HCT116 (cell line): ENCODE measurements around the gene LHFPL4. TPM values are rescaled to one million over a fixed set of nuclear protein-coding genes. Genes with fewer than 3 reads are reported as not detected.
A peak's percentile ranks its signal among the peaks of the same experiment; 100 is the strongest.

Experiments
- ATAC-seq: fragments of 200-7000 bp; cut with Tn5 transposase; 2 replicates; pipeline ENCODE4 v1.9.1; 2020; ENCODE audit warnings: mild to moderate bottlenecking, moderate library complexity
- BruUV-seq: library from RNA; stranded (reverse); fragments of 400-500 nt; replicated peaks from 2 replicates; lab custom pipeline; 2021; lab: Mats Ljungman, UMichigan
- CTCF ChIA-PET: fragments of 300-600 bp; sonication (Branson Sonifier 250); formaldehyde crosslinking; loops from one replicate; lab custom pipeline; 2021; ENCODE audit warnings: antibody characterized with exemption; lab: Charles Lee
- POLR2A ChIA-PET: fragments of 300-600, 350-600 bp; sonication (Branson Sonifier 250); formaldehyde crosslinking; loops from one replicate; lab custom pipeline; 2021; ENCODE audit warnings: antibody characterized with exemption; lab: Charles Lee
- RAD21 ChIA-PET, 2 experiments: fragments of 300-600 bp; sonication (Branson Sonifier 250); formaldehyde crosslinking; loops; one replicate each; lab custom pipeline; 2023; ENCODE audit warnings: low total read pairs in 2 of 2; ENCODE audit not compliant: uncharacterized antibody in 2 of 2, unreplicated experiment in 2 of 2, low non-redundant PET in 1 of 2; lab: Charles Lee
- DNase-seq: peaks from one replicate; pipeline ENCODE4 v3.0.0-alpha.2; 2010; ENCODE audit warnings: low read depth, low spot score
- H2AFZ ChIP-seq: fragments of 200-600 bp; shearing (Covaris generic), sonication (generic); 2 replicates; pipeline ENCODE4 v1.6.1; 2017; ENCODE audit warnings: low read depth, mixed run types, mixed read lengths, antibody characterized with exemption, low read length; ENCODE audit not compliant: poor library complexity, severe bottlenecking
- H3K27ac ChIP-seq: 2 replicates; pipeline ENCODE4 v1.5.1; 2012; ENCODE audit warnings: low read depth, low read length
- H3K27me3 ChIP-seq: fragments of 200-600 bp; sonication (generic); 2 replicates; pipeline ENCODE4 v1.6.1; 2016; ENCODE audit warnings: mixed run types, low read length, mixed read lengths; ENCODE audit not compliant: insufficient read depth
- H3K36me3 ChIP-seq, 2 experiments: fragments of 200-500 bp in 1 of 2; fragments of 200-600 bp in 1 of 2; sonication (Bioruptor generic) in 1 of 2; sonication (generic) in 1 of 2; 2 replicates each; pipeline versions ENCODE4 v1.5.1 to v1.6.1; 2014 to 2016; ENCODE audit warnings: low read length in 2 of 2, inconsistent platforms in 1 of 2, mixed read lengths in 1 of 2, mixed run types in 1 of 2; ENCODE audit not compliant: insufficient read depth in 2 of 2, control insufficient read depth in 1 of 2
- H3K4me1 ChIP-seq, 2 experiments: fragments of 200-600 bp in 1 of 2; sonication (generic) in 1 of 2; 2 replicates each; pipeline versions ENCODE4 v1.5.1 to v1.6.1; 2012 to 2017; ENCODE audit warnings: low read length in 2 of 2, inconsistent platforms in 1 of 2, mild to moderate bottlenecking in 1 of 2, mixed read lengths in 1 of 2, mixed run types in 1 of 2, moderate library complexity in 1 of 2; ENCODE audit not compliant: insufficient read depth in 2 of 2, control insufficient read depth in 1 of 2
- H3K4me2 ChIP-seq: fragments of 200-600 bp; sonication (generic); 2 replicates; pipeline ENCODE4 v1.6.1; 2017; ENCODE audit warnings: mixed run types, low read length, mixed read lengths
- H3K4me3 ChIP-seq, 2 experiments: fragments of 200-600 bp in 1 of 2; sonication (generic) in 1 of 2; replicated peaks in 1 of 2; 2 replicates each; pipeline ENCODE4 v1.5.1; 2011 to 2016; ENCODE audit warnings: low read length in 2 of 2, control low read depth in 1 of 2, low read depth in 1 of 2, mild to moderate bottlenecking in 1 of 2, mixed read lengths in 1 of 2, mixed run types in 1 of 2
- H3K79me2 ChIP-seq: fragments of 200-600 bp; sonication (generic); 2 replicates; pipeline ENCODE4 v1.6.1; 2017; ENCODE audit warnings: mild to moderate bottlenecking, mixed run types, low read length, moderate library complexity, mixed read lengths; ENCODE audit not compliant: insufficient read depth
- H3K9ac ChIP-seq: fragments of 200-600 bp; sonication (generic); 2 replicates; pipeline ENCODE4 v1.6.1; 2016; ENCODE audit warnings: low read length, mixed read lengths
- H3K9me2 ChIP-seq: fragments of 200-600 bp; sonication (generic), shearing (Covaris generic); 2 replicates; pipeline ENCODE4 v1.6.1; 2017; ENCODE audit warnings: mixed run types, mild to moderate bottlenecking, moderate library complexity; ENCODE audit not compliant: insufficient read depth
- H3K9me3 ChIP-seq, 2 experiments: fragments of 200-500 bp in 1 of 2; fragments of 200-600 bp in 1 of 2; sonication (Bioruptor generic) in 1 of 2; sonication (generic) in 1 of 2; 2 replicates each; pipeline ENCODE4 v1.6.1; 2014 to 2017; ENCODE audit warnings: low read length in 2 of 2, mixed read lengths in 2 of 2, inconsistent platforms in 1 of 2, low read depth in 1 of 2, mild to moderate bottlenecking in 1 of 2, mixed run types in 1 of 2, moderate library complexity in 1 of 2; ENCODE audit not compliant: control insufficient read depth in 1 of 2, insufficient read depth in 1 of 2
- H4K20me1 ChIP-seq: fragments of 200-600 bp; sonication (generic), shearing (Covaris generic); 2 replicates; pipeline ENCODE4 v1.6.1; 2017; ENCODE audit warnings: mixed run types, mild to moderate bottlenecking, moderate library complexity; ENCODE audit not compliant: insufficient read depth
- ATF3 ChIP-seq: IDR thresholded peaks from 2 replicates; pipeline ENCODE4 v1.6.1; 2012
- CBX3 ChIP-seq: IDR thresholded peaks from 2 replicates; pipeline ENCODE4 v1.6.1; 2012; ENCODE audit warnings: low read depth
- CEBPB ChIP-seq: IDR thresholded peaks from 2 replicates; pipeline ENCODE4 v1.6.1; 2012; ENCODE audit warnings: low read depth
- EGR1 ChIP-seq: IDR thresholded peaks from 2 replicates; pipeline ENCODE4 v1.6.1; 2012; ENCODE audit warnings: low read depth
- ELF1 ChIP-seq: IDR thresholded peaks from 2 replicates; pipeline ENCODE4 v1.6.1; 2012; ENCODE audit warnings: low read depth, borderline replicate concordance
- EZH2 ChIP-seq: fragments of 200-600 bp; sonication (generic); IDR thresholded peaks from 2 replicates; pipeline ENCODE4 v1.6.1; 2017; ENCODE audit warnings: antibody characterized with exemption, mixed run types
- EZH2phosphoT487 ChIP-seq: fragments of 200-600 bp; IDR thresholded peaks from 2 replicates; pipeline ENCODE4 v1.6.1; 2018; ENCODE audit warnings: antibody characterized with exemption, borderline replicate concordance
- FOSL1 ChIP-seq: IDR thresholded peaks from 2 replicates; pipeline ENCODE4 v1.6.1; 2012; ENCODE audit warnings: low read depth
- JUND ChIP-seq: IDR thresholded peaks from 2 replicates; pipeline ENCODE4 v1.6.1; 2012
- POLR2A ChIP-seq: IDR thresholded peaks from 2 replicates; pipeline ENCODE4 v1.7.0; 2011; ENCODE audit warnings: borderline replicate concordance; ENCODE audit not compliant: insufficient read depth, insufficient read length; ENCODE audit errors: extremely low read depth
- POLR2AphosphoS5 ChIP-seq: IDR thresholded peaks from 2 replicates; pipeline ENCODE4 v1.6.1; 2011; ENCODE audit warnings: mild to moderate bottlenecking, low read depth, low read length, moderate library complexity
- RAD21 ChIP-seq: IDR thresholded peaks from 2 replicates; pipeline ENCODE4 v1.6.1; 2012; ENCODE audit warnings: low read depth, mild to moderate bottlenecking
- REST ChIP-seq: IDR thresholded peaks from 2 replicates; pipeline ENCODE4 v1.6.1; 2012; ENCODE audit warnings: low read depth
- SIN3A ChIP-seq: IDR thresholded peaks from 2 replicates; pipeline ENCODE4 v1.6.1; 2012; ENCODE audit warnings: low read depth
- SP1 ChIP-seq: IDR thresholded peaks from 2 replicates; pipeline ENCODE4 v1.6.1; 2012; ENCODE audit warnings: low read depth
- SRF ChIP-seq: IDR thresholded peaks from 2 replicates; pipeline ENCODE4 v1.6.1; 2012; ENCODE audit warnings: low read depth
- TCF7L2 ChIP-seq: IDR thresholded peaks from 2 replicates; pipeline ENCODE4 v1.7.0; 2011; ENCODE audit warnings: borderline replicate concordance, inconsistent platforms; ENCODE audit not compliant: insufficient read depth, insufficient read length; ENCODE audit errors: extremely low read depth
- YY1 ChIP-seq: IDR thresholded peaks from 2 replicates; pipeline ENCODE4 v1.6.1; 2011; ENCODE audit warnings: low read length, low read depth, moderate library complexity, mild to moderate bottlenecking; ENCODE audit not compliant: insufficient replicate concordance; ENCODE audit errors: extremely low read depth
- ZBTB33 ChIP-seq: IDR thresholded peaks from 2 replicates; pipeline ENCODE4 v1.6.1; 2011; ENCODE audit warnings: mild to moderate bottlenecking, low read length, moderate library complexity; ENCODE audit not compliant: insufficient replicate concordance; ENCODE audit errors: extremely low read depth
- ZFX ChIP-seq: fragments of 450-650 bp; IDR thresholded peaks from 2 replicates; pipeline ENCODE4 v1.6.1; 2017
- ZNF274 ChIP-seq: fragments of 200-500 bp; sonication (Bioruptor generic); IDR thresholded peaks from 2 replicates; pipeline ENCODE4 v1.6.1; 2014; ENCODE audit warnings: mild to moderate bottlenecking, low read depth, low read length, inconsistent platforms
- intact Hi-C: fragments of 100-400 bp; cut with micrococcal nuclease; formaldehyde crosslinking; loops from 2 replicates; pipeline ENCODE4 v1.10.0; 2022
- total RNA-seq: library from RNA; stranded (reverse); gene quantifications from one replicate; pipeline ENCODE4 v1.2.1, GENCODE V29; 2021; ENCODE audit not compliant: unreplicated experiment
- TF ChIP-seq, protein P1 (sequence below): IDR thresholded peaks from 2 replicates; pipeline ENCODE4 v1.6.1; 2012

LHFPL4 gene
- total RNA-seq, 1 experiment from 2014 or later = not detected

- no TSS peak for BruUV-seq
- peak overlapping the region; percentile 52; the same call in 1 of the 2 replicates for H3K27ac ChIP-seq
- ChIA-PET POLR2A (no interaction called here), RAD21 (no interaction called here), CTCF (no interaction called here)
- no peaks in the 10 kb centered on the region for H3K36me3 ChIP-seq
- peak overlapping the region in 1 of 2 experiments; percentile 30; a peak in 2 of 4 replicates for H3K4me3 ChIP-seq
- no peaks in the 10 kb centered on the region for H3K9me2 ChIP-seq
- H3K79me2 ChIP-seq = no peaks in the 10 kb centered on the region
- no peaks in the 10 kb centered on the region for H3K27me3 ChIP-seq
- intact Hi-C loops = loop anchor here (5.0 kb wide), 1 partner anchor 146 kb away; no protein-coding TSS in a partner anchor
- no peak overlapping the region for H2AFZ ChIP-seq
- ATAC-seq (peak; percentile 63), DNase-seq (peak; percentile 33)
- H3K4me2 ChIP-seq = peak overlapping the region; percentile 73
- H3K9ac ChIP-seq = 0 out of 2 replicates have a peak overlapping the region, but pooled peaks have one; percentile 12
- no peaks in the 10 kb centered on the region for H3K9me3 ChIP-seq
- H4K20me1 ChIP-seq = no peaks in the 10 kb centered on the region
- H3K4me1 ChIP-seq = peaks cover 30 to 44% of the 10 kb centered on the region in 2 experiments
- TF ChIP-seq POLR2AphosphoS5 (no peak), CEBPB (no peak), JUND (peak; percentile 44), SIN3A (no peak), CBX3 (no peak), ZBTB33 (no peak), POLR2A (no peak), REST (no peak), RAD21 (no peak), EZH2phosphoT487 (no peak), FOSL1 (peak; percentile 43; the same call in 1 of the 2 replicates), ELF1 (no peak), ATF3 (no peak), EZH2 (no peak), TCF7L2 (no peak), ZFX (no peak), SP1 (peak; percentile 37; the same call in 1 of the 2 replicates), YY1 (no peak), ZNF274 (no peak), SRF (no peak), EGR1 (peak; percentile 77)
- TF ChIP-seq, protein P1, sequence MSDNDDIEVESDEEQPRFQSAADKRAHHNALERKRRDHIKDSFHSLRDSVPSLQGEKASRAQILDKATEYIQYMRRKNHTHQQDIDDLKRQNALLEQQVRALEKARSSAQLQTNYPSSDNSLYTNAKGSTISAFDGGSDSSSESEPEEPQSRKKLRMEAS = no peak; the same call in 1 of the 2 replicates
These were observed 55.6 kb downstream of the LHFPL4 start for GRCh38 chr3:9497821-9498565.
